K562 (cell line): ENCODE data around the gene ZSCAN2. TPM values are rescaled to one million over a fixed set of nuclear protein-coding genes. Genes with fewer than 3 reads are reported as not detected.

Experiments used
- ATAC-seq: fragments of 200-7000 bp; cut with Tn5 transposase; 3 replicates; pipeline ENCODE4 v1.9.1; 2020; ENCODE audit warnings: moderate library complexity
- BruUV-seq: library from RNA; stranded (reverse); fragments of 400-500 nt; replicated peaks from 2 replicates; lab custom pipeline; 2021; lab: Mats Ljungman, UMichigan
- CTCF ChIA-PET: fragments of 300-600 bp; formaldehyde crosslinking; extraction: SDS; loops from one replicate; lab custom pipeline; 2021; ENCODE audit warnings: low intra/inter-chr PET ratio; lab: Yijun Ruan, JAX
- POLR2A ChIA-PET: fragments of 300-600, 350-650 bp; sonication (Branson Sonifier 250); formaldehyde crosslinking; extraction: SDS; loops from one replicate; lab custom pipeline; 2021; ENCODE audit warnings: antibody characterized with exemption, inconsistent platforms; lab: Yijun Ruan, JAX
- DNase-seq, 4 experiments: peaks; one replicate each; pipeline versions ENCODE4 v3.0.0 to v3.0.0-alpha.2; 2011 to 2018; ENCODE audit warnings: low spot score in 3 of 4, mixed read lengths in 3 of 4; ENCODE audit errors: extremely low read depth in 1 of 4
- FAIRE-seq: peaks from 2 replicates; lab custom pipeline; 2011; peaks lifted over from hg19 to GRCh38; lab: Jason Lieb, UNC
- H2AFZ ChIP-seq: 2 replicates; pipeline ENCODE4 v1.6.0; 2011; ENCODE audit warnings: low read depth, low read length, control low read depth, inconsistent platforms
- H3K27ac ChIP-seq: fragments of 200-600 bp; 3 replicates; pipeline ENCODE4 v1.8.0; 2011; ENCODE audit warnings: low read depth, mild to moderate bottlenecking, control low read depth, inconsistent platforms, low read length, moderate library complexity, mixed read lengths; ENCODE audit errors: extremely low read depth
- H3K27me3 ChIP-seq, 2 experiments: fragments of 300-600 bp in 1 of 2; 2 replicates in 1 of 2; 3 replicates in 1 of 2; pipeline versions ENCODE4 v1.6.0 to v1.8.0; 2011; ENCODE audit warnings: inconsistent platforms in 2 of 2, low read length in 2 of 2, mild to moderate bottlenecking in 1 of 2, mixed read lengths in 1 of 2, moderate library complexity in 1 of 2; ENCODE audit not compliant: control insufficient read depth in 2 of 2, insufficient read depth in 2 of 2
- H3K36me3 ChIP-seq: fragments of 300-600 bp; 3 replicates; pipeline ENCODE4 v1.8.0; 2011; ENCODE audit warnings: mild to moderate bottlenecking, low read length, inconsistent platforms; ENCODE audit not compliant: control insufficient read depth, insufficient read depth
- H3K4me1 ChIP-seq, 2 experiments: fragments of 200-600 bp in 1 of 2; replicated peaks in 1 of 2; 2 replicates in 1 of 2; 3 replicates in 1 of 2; pipeline versions ENCODE4 v1.5.1 to v1.8.0; 2011; ENCODE audit warnings: inconsistent platforms in 2 of 2, low read length in 2 of 2, mild to moderate bottlenecking in 1 of 2, mixed read lengths in 1 of 2, moderate library complexity in 1 of 2; ENCODE audit not compliant: control insufficient read depth in 2 of 2, insufficient read depth in 2 of 2
- H3K4me2 ChIP-seq: 2 replicates; pipeline ENCODE4 v1.6.1; 2011; ENCODE audit warnings: low read length, control low read depth, inconsistent platforms, mixed read lengths; ENCODE audit not compliant: insufficient read depth
- H3K4me3 ChIP-seq: fragments of 200-600 bp; sonication (generic), shearing (Covaris generic); 2 replicates; pipeline ENCODE4 v1.5.1; 2016; ENCODE audit warnings: control low read depth, inconsistent platforms
- H3K79me2 ChIP-seq: fragments of 200-600 bp; 3 replicates; pipeline ENCODE4 v1.8.0; 2011; ENCODE audit warnings: low read length, inconsistent platforms; ENCODE audit not compliant: control insufficient read depth, insufficient read depth
- H3K9ac ChIP-seq, 2 experiments: 2 replicates each; pipeline versions ENCODE4 v1.6.0 to v1.6.1; 2011; ENCODE audit warnings: low read depth in 2 of 2, low read length in 2 of 2, control low read depth in 1 of 2, inconsistent platforms in 1 of 2, mild to moderate bottlenecking in 1 of 2, mixed read lengths in 1 of 2; ENCODE audit not compliant: insufficient read depth in 1 of 2
- H3K9me1 ChIP-seq: one replicate; pipeline ENCODE4 v1.6.0; 2011; ENCODE audit warnings: inconsistent platforms, mild to moderate bottlenecking, low read length, moderate library complexity; ENCODE audit not compliant: control insufficient read depth, insufficient read depth
- H3K9me3 ChIP-seq: replicated peaks from 2 replicates; pipeline ENCODE4 v1.5.1; 2011; ENCODE audit warnings: low read depth, low read length, inconsistent platforms; ENCODE audit not compliant: control insufficient read depth, insufficient read depth
- H4K20me1 ChIP-seq: replicated peaks from 2 replicates; pipeline ENCODE4 v1.6.1; 2011; ENCODE audit warnings: low read length, inconsistent platforms, mixed read lengths; ENCODE audit not compliant: control insufficient read depth, insufficient read depth
- CCAR2 ChIP-seq: fragments of 200-400 bp; formaldehyde crosslinking; IDR thresholded peaks from 2 replicates; pipeline ENCODE4 v1.6.1; 2017; ENCODE audit warnings: mild to moderate bottlenecking, low read depth, low read length
- CREM ChIP-seq: IDR thresholded peaks from 2 replicates; pipeline ENCODE4 v1.6.1; 2014; ENCODE audit warnings: antibody characterized with exemption, low read depth
- DLX4 ChIP-seq: fragments of 250-450 bp; sonication (Bioruptor Pico); IDR thresholded peaks from 2 replicates; pipeline ENCODE4 v1.6.1; 2021; ENCODE audit warnings: mild to moderate bottlenecking
- ESRRB ChIP-seq: fragments of 250-450 bp; sonication (Bioruptor Pico); IDR thresholded peaks from 2 replicates; pipeline ENCODE4 v1.5.0; 2020; ENCODE audit warnings: mild to moderate bottlenecking, moderate library complexity, borderline replicate concordance
- GABPA ChIP-seq: fragments of 200-800 bp; sonication (Bioruptor generic); conservative IDR thresholded peaks from 2 replicates; pipeline ENCODE4 v1.6.1; 2016; ENCODE audit warnings: low read depth, missing genetic modification characterization, missing compliant biosample characterization
- NCOA1 ChIP-seq: fragments of 450-650 bp; IDR thresholded peaks from 2 replicates; pipeline ENCODE4 v1.6.1; 2016; ENCODE audit warnings: low read depth
- ZNF133 ChIP-seq: fragments of 250-450 bp; sonication (Bioruptor Pico); IDR thresholded peaks from 2 replicates; pipeline ENCODE4 v1.4.0; 2020; ENCODE audit warnings: mild to moderate bottlenecking
- ZNF232 ChIP-seq: sonication (generic); formaldehyde crosslinking; IDR thresholded peaks from 2 replicates; pipeline ENCODE4 v1.8.0; 2022; ENCODE audit warnings: mild to moderate bottlenecking, missing genetic modification reagents
- ZNF280A ChIP-seq: fragments of 450-650 bp; IDR thresholded peaks from 2 replicates; pipeline ENCODE4 v1.6.1; 2018; ENCODE audit warnings: mild to moderate bottlenecking, low read depth; ENCODE audit not compliant: partially characterized antibody
- ZNF436 ChIP-seq: fragments of 250-450, 450-650 bp; sonication (Bioruptor Pico); formaldehyde crosslinking; IDR thresholded peaks from 2 replicates; pipeline ENCODE4 v1.7.0; 2020; ENCODE audit warnings: mild to moderate bottlenecking
- ZNF518B ChIP-seq: fragments of 250-450 bp; sonication (Bioruptor Pico); IDR thresholded peaks from 2 replicates; pipeline ENCODE4 v1.5.0; 2021; ENCODE audit warnings: mild to moderate bottlenecking, moderate library complexity
- ZNF584 ChIP-seq: fragments of 200-800 bp; sonication (Bioruptor generic); IDR thresholded peaks from 2 replicates; pipeline ENCODE4 v1.6.1; 2016; ENCODE audit warnings: low read depth, mild to moderate bottlenecking, missing genetic modification characterization, missing compliant biosample characterization
- ZNF830 ChIP-seq: fragments of 250-450 bp; sonication (Bioruptor Pico); IDR thresholded peaks from 2 replicates; pipeline ENCODE4 v1.5.0; 2021; ENCODE audit warnings: mild to moderate bottlenecking
- WGBS: fragments of 100-300 bp; shearing (Covaris generic); methylation state at CpG from one replicate; pipeline ENCODE4 v1.1.6; 2016; ENCODE audit warnings: low coverage, mixed read lengths; ENCODE audit not compliant: insufficient coverage; ENCODE audit errors: missing lambda C conversion rate; 5-methylcytosine and 5-hydroxymethylcytosine counted together
- in situ Hi-C: fragments of 300-500 bp; cut with MboI; formaldehyde crosslinking; loops from 4 replicates; pipeline ENCODE4 v1.15.0; 2018; ENCODE audit warnings: inconsistent platforms, mixed read lengths
- intact Hi-C: fragments of 100-400 bp; cut with micrococcal nuclease; formaldehyde crosslinking; loops from 2 replicates; pipeline ENCODE4 v1.14.2; 2022
- polyA plus RNA-seq, 8 experiments: library from polyadenylated mRNA; depleted of rRNA in 4 of 8; stranded (reverse) in 5 of 8; unstranded in 3 of 8; fragments of >200 nt; fragmentation: Nextera tagmentation in 2 of 8; fragmentation: Illumina TruSeq in 1 of 8; extraction: Ambion mirVana in 2 of 8; extraction: Trizol in 1 of 8; gene quantifications; 2 replicates each; pipeline versions ENCODE4 v1.2.1 to v1.2.3, GENCODE V29; 2011 to 2014; ENCODE audit warnings: inconsistent platforms in 1 of 8, missing spikeins in 1 of 8
- total RNA-seq, 7 experiments: library from RNA; depleted of rRNA in 6 of 7; stranded (reverse); fragments of >200 nt in 6 of 7; fragmentation: Illumina TruSeq in 2 of 7; extraction: Trizol in 2 of 7; gene quantifications; 2 replicates each; pipeline versions ENCODE4 v1.2.1 to v1.2.3, GENCODE V29; 2011 to 2021; ENCODE audit warnings: low replicate concordance in 1 of 7
- TF ChIP-seq, protein P1 (sequence below): fragments of 250-450 bp; sonication (Bioruptor Pico); IDR thresholded peaks from 2 replicates; pipeline ENCODE4 v1.4.0; 2020; ENCODE audit warnings: mild to moderate bottlenecking

Gene ZSCAN2
- total and polyA plus RNA-seq, 9 of the 15 experiments (the other 6 are each of a cell fraction or from before 2014, with no cell fraction given): 1.7 to 14.2 (median 6.6) TPM

DNA sequence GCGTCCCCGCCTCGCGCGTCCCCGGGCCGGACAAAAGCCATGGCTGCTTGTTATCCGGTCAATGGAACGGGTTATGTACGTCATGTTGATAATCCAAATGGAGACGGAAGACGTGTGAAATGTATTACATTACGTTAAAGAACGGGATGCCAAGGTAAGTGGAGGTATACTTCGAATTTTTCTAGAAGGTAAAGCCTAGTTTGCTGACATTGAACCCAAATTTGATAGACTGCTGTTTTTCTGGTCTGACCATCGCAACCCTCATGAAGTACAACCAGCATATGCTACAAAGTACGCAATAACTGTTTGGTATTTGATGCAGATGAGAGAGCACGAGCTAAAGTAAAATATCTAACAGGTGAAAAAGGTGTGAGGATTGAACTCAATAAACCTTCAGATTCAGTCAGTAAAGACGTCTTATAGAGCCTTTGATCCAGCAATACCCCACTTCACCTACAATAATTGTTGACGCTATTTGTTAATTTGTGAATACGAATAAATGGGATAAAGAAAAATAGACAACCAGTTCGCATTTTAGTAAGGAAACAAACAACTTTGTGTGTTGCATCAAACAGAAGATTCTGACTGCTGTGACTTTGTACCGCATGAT lies 33.5 kb downstream of the ZSCAN2 start:
- intact Hi-C loops: no loop called here
- H2AFZ ChIP-seq: no peak overlapping the region
- BruUV-seq: no TSS peak
- peak; percentile 35 for FAIRE-seq
- no peak for DNase-seq
- H3K4me2 ChIP-seq: peak overlapping the region; percentile 90
- no peaks in the 10 kb centered on the region for H3K9me3 ChIP-seq
- peak overlapping the region; percentile 68 to 93; a peak in 3 of 4 replicates for H3K9ac ChIP-seq
- ATAC-seq: no peak
- WGBS: 29% methylated on average over 23 of the region's 23 CpGs
- H4K20me1 ChIP-seq: no peaks in the 10 kb centered on the region; the same call in 1 of the 2 replicates
- in situ Hi-C loops: no loop called here
- peaks cover 18 to 25% of the 10 kb centered on the region in 2 experiments; a peak in 4 of 5 replicates for H3K4me1 ChIP-seq
- no peak overlapping the region for H3K27ac ChIP-seq
- H3K9me1 ChIP-seq: no peaks in the 10 kb centered on the region
- peaks cover 35% of the 10 kb centered on the region for H3K79me2 ChIP-seq
- H3K4me3 ChIP-seq: peak overlapping the region; percentile 54
- POLR2A ChIA-PET: no interaction called here
- peaks cover 30% of the 10 kb centered on the region for H3K36me3 ChIP-seq
- CTCF ChIA-PET: no interaction called here
- no peaks in the 10 kb centered on the region for H3K27me3 ChIP-seq
- TF ChIP-seq NCOA1: no peak
- TF ChIP-seq CREM: 0 out of 2 replicates have a peak, but pooled peaks have one; percentile 20
- no peak for TF ChIP-seq ESRRB (CRISPR knock-in tag)
- no peak for TF ChIP-seq ZNF280A
- no peak for TF ChIP-seq ZNF232 (CRISPR knock-in tag)
- TF ChIP-seq, protein P1, sequence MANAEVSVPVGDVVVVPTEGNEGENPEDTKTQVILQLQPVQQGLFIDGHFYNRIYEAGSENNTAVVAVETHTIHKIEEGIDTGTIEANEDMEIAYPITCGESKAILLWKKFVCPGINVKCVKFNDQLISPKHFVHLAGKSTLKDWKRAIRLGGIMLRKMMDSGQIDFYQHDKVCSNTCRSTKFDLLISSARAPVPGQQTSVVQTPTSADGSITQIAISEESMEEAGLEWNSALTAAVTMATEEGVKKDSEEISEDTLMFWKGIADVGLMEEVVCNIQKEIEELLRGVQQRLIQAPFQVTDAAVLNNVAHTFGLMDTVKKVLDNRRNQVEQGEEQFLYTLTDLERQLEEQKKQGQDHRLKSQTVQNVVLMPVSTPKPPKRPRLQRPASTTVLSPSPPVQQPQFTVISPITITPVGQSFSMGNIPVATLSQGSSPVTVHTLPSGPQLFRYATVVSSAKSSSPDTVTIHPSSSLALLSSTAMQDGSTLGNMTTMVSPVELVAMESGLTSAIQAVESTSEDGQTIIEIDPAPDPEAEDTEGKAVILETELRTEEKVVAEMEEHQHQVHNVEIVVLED: no peak
- TF ChIP-seq GABPA (tag): no peak; the same call in 1 of the 2 replicates
- TF ChIP-seq ZNF518B (CRISPR knock-in tag): no peak
- TF ChIP-seq ZNF584 (CRISPR knock-in tag): no peak
- TF ChIP-seq CCAR2: no peak
- no peak for TF ChIP-seq ZNF133 (CRISPR knock-in tag)
- TF ChIP-seq ZNF436 (CRISPR knock-in tag): no peak
- no peak for TF ChIP-seq DLX4 (CRISPR knock-in tag)
- TF ChIP-seq ZNF830 (CRISPR knock-in tag): no peak
